ENCODE measurements around the gene DTX1. TPM values are rescaled to one million over a fixed set of nuclear protein-coding genes. Genes with fewer than 3 reads are reported as not detected.

Gene DTX1
- total RNA-seq, 3 donors from 2014 or later, result 7.9 to 46.6 (median 20.0) TPM

- no peaks in the 10 kb centered on the region for H3K36me3 ChIP-seq
- H3K4me3 ChIP-seq, result no peak overlapping the region
- H3K9me3 ChIP-seq, result no peaks in the 10 kb centered on the region
- no peak overlapping the region for H3K27ac ChIP-seq
- H3K4me1 ChIP-seq, result no peaks in the 10 kb centered on the region
- intact Hi-C loops (cut with DNase I; ENCODE audit: low total_unique reads), result no loop called here
- no peak for DNase-seq (ENCODE audit: low spot score in 2 of 2)
- no peak for TF ChIP-seq POLR2A (IDR thresholded peaks at IDR 0.05)
- no peak for TF ChIP-seq CTCF (IDR thresholded peaks at IDR 0.05)
- TF ChIP-seq POLR2AphosphoS5 (IDR thresholded peaks at IDR 0.05), result no peak
- H3K27me3 ChIP-seq, result no peaks in the 10 kb centered on the region
Observed at GRCh38 chr12:113063396-113064350, 7.1 kb downstream of the DTX1 start.

- no peak for TF ChIP-seq POLR2AphosphoS5 (IDR thresholded peaks at IDR 0.05)
- no peak for TF ChIP-seq POLR2A (IDR thresholded peaks at IDR 0.05)
- no peak for TF ChIP-seq CTCF (IDR thresholded peaks at IDR 0.05)
- Histone ChIP-seq H3K9me3 (no peaks in the 10 kb centered on the region), H3K27ac (no peak overlapping the region), H3K4me1 (no peaks in the 10 kb centered on the region), H3K36me3 (no peaks in the 10 kb centered on the region), H3K4me3 (no peak overlapping the region), H3K27me3 (no peaks in the 10 kb centered on the region)
- no peak for DNase-seq (ENCODE audit: low spot score in 2 of 2)
- intact Hi-C loops (cut with DNase I; ENCODE audit: low total_unique reads), result no loop called here
Observed at GRCh38 chr12:113064395-113065125, 8.0 kb downstream of the DTX1 start.

GRCh38 chr12:113065126-113066007, 8.8 kb downstream of the DTX1 start:
- intact Hi-C loops (cut with DNase I; ENCODE audit: low total_unique reads), result no loop called here
- TF ChIP-seq POLR2AphosphoS5 (IDR thresholded peaks at IDR 0.05), result no peak
- no peak for TF ChIP-seq CTCF (IDR thresholded peaks at IDR 0.05)
- TF ChIP-seq POLR2A (IDR thresholded peaks at IDR 0.05), result no peak

GRCh38 chr12:113066813-113067400, 10.4 kb downstream of the DTX1 start:
- DNase-seq (ENCODE audit: low spot score in 2 of 2), result no peak
- Histone ChIP-seq H3K4me3 (no peak overlapping the region), H3K4me1 (no peaks in the 10 kb centered on the region), H3K27ac (no peak overlapping the region), H3K27me3 (no peaks in the 10 kb centered on the region), H3K36me3 (no peaks in the 10 kb centered on the region), H3K9me3 (no peaks in the 10 kb centered on the region)
- TF ChIP-seq POLR2AphosphoS5 (IDR thresholded peaks at IDR 0.05), result no peak
- TF ChIP-seq CTCF (IDR thresholded peaks at IDR 0.05), result no peak
- TF ChIP-seq POLR2A (IDR thresholded peaks at IDR 0.05), result no peak
- intact Hi-C loops (cut with DNase I; ENCODE audit: low total_unique reads), result no loop called here

More at GRCh38 chr12:113065126-113066007, 8.8 kb downstream of the DTX1 start:
- Histone ChIP-seq H3K4me3 (no peak overlapping the region), H3K9me3 (no peaks in the 10 kb centered on the region), H3K27ac (no peak overlapping the region), H3K36me3 (no peaks in the 10 kb centered on the region), H3K27me3 (no peaks in the 10 kb centered on the region), H3K4me1 (no peaks in the 10 kb centered on the region)
- DNase-seq (ENCODE audit: low spot score in 2 of 2), result no peak
